NOMO-1 treated with DMSO at 0.1 percent for 48 hours (cell line): ENCODE data around the gene SCGB3A2.

ENCODE experiments used
- DNase-seq: peaks from one replicate; lab custom pipeline; 2025; ENCODE audit not compliant: unreplicated experiment; lab: John Stamatoyannopoulos, UW

Gene SCGB3A2, protein sequence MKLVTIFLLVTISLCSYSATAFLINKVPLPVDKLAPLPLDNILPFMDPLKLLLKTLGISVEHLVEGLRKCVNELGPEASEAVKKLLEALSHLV

GRCh38 chr5:147878066-147878759, at the start of gene SCGB3A2:
SCGB3A2 (plus strand) TSS chr5:147878711; CDS start chr5:147878804, 93 bp downstream.
- DNase-seq: no peak

DNA sequence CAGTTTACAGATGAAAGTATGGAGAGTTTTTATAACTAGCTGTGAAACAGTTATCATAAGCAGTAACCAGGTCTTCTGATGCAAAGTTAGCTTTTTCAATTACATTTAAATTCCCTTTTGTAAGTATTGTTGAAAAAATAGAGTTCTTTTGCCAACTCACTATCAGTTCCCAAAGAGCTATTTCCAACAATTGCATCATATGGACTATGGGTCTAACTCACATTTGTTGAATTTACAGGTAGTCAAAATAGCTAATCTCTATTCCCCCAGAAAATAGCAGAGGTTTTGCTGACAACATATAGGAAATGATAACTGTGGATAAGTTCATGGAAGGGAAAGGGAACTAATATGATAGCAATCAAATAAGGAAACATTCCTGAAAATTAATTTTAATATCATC, 48.5 kb upstream of the SCGB3A2 start:
- DNase-seq: no peak

DNA sequence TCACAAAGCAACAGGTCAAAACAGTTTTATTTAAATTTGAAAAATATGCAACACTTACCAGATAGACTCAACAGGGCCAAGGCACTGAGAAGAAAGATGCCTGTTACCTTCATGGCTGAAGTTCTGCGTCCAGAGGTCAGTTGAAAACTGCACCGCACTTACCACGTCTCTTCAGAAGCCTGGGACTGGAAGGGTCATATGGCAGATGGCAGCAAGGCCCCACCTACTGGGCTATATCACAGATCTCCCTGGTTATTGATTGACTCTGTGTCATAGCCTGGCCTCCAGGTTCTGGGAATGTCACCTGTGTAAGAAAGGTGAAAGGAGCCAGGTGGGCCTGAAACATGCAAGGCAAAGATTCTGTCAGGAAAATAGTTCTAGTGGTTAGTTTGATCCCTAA, 47.0 kb upstream of the SCGB3A2 start, which contains the start of gene SPINK1:
SPINK1 (minus strand) TSS at position 207 of the 400 bp plus-strand sequence; CDS start at position 113, 94 bp downstream.
- DNase-seq: no peak

- DNase-seq: no peak
Observed at GRCh38 chr5:147832541-147832940, 46.0 kb upstream of the SCGB3A2 start.

DNA sequence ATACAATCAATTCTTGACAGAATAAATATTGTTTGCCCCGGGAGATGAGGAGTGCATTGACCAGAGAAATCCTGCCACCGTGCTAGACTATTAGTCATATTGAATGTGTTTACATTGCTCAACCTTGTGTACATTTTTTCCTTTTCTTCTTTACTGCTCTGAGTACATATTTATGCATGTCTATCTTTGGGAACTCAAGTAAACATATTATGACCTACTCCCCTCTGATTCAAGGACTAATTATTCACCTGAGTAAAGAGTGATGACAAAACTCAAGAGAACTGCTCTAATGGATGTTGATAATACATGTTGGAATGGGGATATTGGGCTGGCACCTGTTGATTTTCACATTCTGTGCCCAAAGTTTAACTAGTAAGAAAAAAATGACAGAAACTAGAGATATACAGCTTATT, 43.1 kb upstream of the SCGB3A2 start:
- no peak for DNase-seq

DNA sequence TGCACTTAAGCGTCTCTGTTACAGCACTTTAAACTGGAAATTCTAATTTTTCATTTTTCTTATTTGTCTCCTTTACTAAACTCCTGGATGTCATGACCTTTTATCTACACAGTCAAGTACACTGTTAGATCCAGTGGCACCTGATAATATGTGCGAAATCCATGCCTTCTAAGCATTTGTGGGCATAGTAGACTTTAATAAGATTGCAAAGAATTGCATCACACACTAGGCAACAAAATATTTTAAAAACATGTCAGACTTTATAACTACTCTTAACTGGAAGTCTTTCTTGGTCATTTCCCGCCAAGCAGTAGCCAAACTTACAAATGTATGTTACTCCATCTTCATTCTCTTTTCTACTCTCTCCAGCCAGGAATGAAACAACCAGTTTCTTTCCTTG, 42.1 kb upstream of the SCGB3A2 start:
- no peak for DNase-seq

DNA sequence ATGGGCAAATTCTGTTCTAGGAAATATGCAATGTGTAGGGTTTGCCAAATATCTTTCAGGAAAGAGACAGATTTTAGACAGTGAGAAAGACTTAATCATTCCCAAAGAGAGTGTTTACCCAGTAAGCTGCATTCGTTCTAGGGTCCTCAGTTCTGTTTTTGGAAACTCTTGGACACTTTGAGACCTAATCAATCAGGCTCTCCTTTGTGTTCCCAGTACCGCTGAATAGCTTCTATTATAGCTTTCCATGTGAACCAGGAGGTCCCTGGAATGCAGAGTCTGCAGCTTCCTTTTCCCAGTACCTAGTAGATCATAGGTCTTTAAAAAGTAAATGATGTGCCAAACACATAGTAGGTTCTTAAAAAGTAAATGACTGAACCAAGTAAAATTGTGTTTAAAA, 35.6 kb upstream of the SCGB3A2 start:
- no peak for DNase-seq

GRCh38 chr5:147844846-147845245, 33.7 kb upstream of the SCGB3A2 start:
- DNase-seq: no peak

- DNase-seq: no peak
Observed at GRCh38 chr5:147845618-147846017, 32.9 kb upstream of the SCGB3A2 start.

DNA sequence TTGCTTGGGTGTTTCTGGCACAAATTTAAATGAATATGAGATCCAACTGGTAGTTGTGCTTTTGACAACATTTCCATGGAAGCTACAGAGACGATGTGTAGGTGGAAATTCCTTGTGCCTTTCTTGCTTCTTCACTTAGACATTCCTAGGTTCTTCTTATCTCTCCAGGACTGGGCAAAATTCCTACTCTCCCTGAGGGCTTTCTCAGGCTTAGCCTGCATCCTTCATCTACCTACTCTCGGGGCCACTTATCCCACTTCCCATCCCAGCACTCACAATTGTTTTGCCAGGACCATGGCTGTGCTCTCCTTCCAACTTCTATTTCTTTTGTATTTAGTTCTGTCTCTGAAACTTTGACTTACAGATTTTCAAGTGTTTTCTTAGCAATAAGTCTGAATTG, 29.3 kb upstream of the SCGB3A2 start:
- no peak for DNase-seq

DNA sequence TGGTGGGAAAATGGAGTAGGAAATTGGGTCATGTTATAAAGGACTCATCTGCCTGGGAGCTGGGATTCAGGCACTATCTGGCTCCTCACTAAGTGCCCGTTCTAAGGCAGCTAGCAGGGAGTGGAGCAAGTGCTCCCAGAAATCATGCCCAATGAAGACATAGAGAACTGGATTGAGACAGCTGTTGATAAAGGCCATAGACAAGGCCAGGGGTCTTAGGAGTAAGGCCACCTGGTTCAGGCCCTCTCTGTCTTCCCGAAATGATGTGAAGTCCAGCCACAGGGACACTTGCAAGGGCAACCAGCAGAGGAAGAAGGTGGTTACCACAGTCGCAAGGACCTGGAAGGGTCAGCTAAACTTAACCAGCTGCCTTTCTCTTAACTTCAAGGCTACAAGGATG, 26.9 kb upstream of the SCGB3A2 start:
- DNase-seq: no peak

GRCh38 chr5:147852365-147852764, 26.1 kb upstream of the SCGB3A2 start:
- DNase-seq: no peak

GRCh38 chr5:147853372-147853987, 25.0 kb upstream of the SCGB3A2 start:
- peak; percentile 5 for DNase-seq

DNA sequence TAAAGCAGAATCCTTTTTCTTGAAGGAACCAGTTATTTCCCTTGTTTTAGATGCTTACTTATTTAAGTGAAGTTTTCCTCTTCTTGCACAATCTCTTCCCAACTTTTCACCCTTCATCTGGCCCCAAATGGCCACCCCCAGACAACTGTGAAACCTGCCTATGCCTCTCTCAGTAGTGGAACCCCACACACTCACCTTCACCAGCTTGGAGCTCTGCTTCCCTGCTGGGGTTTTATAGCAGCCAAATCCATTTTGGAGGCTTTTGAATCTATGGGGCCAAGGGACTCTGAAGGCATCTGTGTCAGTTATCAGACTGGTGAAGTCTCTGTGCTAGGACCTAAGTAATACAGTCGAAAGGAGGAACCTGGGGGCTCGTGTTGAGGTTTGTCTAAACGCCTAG, 24.2 kb upstream of the SCGB3A2 start:
- DNase-seq: no peak

DNA sequence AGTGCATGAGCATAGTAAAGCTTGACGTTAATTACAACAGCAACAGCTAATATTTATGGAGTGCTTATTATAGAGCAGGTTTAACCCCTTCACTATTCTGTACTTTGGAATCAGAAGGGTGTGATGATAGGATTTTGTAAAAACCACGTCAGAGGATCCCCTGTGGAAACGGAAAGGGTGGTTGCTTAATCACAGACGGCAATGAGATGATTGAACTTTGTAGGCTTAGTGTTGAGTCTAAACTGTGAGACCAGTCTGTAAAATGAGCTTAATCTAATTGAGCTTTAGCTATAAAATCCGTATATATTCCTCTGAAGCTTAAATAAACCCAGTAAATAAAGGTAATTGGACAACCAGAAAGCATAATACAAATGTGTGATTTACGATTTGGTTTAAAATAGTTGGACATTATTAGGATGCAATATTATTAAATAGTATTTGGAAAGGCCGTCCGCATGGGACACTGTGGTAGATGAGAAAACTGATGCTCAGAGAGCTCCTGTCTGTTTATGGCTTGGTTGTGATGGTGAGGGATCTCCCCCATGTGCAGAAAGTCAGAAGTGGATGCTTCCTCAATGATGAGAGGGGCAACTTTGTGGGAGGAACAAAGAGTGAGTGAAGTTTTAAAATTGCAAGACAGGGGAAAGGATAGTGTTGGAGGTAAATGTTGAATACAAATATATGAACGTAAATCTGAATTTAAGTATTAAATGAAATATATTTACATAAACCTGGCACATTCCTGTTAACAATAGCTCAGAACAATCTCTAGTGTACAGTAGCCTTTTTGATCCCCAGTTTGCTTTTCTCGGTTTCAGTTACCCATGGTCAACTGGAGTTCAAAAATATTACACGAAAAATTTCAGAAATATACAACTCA, 23.4 kb upstream of the SCGB3A2 start:
- no peak for DNase-seq

DNA sequence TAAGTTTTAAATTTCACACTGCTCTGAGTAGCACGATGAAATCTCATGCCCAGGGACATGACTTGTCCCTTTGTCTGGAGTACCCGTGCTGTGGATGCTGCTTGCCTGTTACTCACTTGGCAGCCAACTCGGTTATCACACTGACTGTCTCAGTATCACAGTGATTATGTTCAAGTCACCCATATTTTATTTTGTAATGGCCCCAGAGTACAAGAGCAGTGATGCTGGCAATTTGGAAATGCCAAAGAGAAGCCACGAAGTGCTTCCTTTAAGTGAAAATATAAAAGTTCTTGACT, 22.8 kb upstream of the SCGB3A2 start:
- DNase-seq: no peak

DNA sequence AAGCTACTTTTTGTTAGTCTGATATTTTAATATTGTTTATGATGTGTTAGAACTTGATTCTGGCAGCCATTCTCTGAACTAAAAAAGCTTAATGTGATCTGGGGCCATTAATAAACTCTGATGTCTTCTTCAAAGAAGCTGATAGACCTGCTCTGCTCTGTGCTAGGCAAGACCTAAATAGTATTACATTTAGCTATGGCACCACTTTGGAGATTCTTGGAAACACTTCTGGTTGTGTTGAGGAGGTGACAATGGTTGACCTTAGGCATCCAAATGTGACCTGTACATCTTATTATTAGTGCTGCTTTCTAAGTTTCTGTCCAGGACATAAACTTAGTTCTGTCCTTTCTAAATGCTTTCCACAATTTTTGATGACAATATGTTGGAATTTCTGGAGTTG, 21.7 kb upstream of the SCGB3A2 start:
- DNase-seq: no peak

- peak; percentile 38 for DNase-seq
Observed at GRCh38 chr5:147857302-147858129, 21.0 kb upstream of the SCGB3A2 start.

DNA sequence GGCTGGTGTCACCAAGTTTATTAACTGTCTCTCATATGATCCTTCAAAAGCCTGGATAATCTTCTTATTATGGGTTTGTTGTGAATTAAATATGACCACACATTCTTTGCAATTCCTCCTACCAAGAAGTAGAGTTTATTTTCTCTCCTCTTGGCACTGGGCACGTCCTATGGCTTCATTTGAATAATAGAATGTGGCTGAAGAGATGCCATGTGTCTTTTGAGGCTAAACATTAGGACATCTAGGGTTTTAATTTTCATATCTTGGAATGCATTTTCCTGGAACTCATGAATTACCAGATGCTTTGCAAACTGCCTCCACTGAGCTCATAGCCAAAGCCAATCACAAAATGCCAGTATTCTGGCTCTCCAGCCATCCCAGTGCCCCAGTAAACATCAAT, 19.9 kb upstream of the SCGB3A2 start:
- no peak for DNase-seq

DNA sequence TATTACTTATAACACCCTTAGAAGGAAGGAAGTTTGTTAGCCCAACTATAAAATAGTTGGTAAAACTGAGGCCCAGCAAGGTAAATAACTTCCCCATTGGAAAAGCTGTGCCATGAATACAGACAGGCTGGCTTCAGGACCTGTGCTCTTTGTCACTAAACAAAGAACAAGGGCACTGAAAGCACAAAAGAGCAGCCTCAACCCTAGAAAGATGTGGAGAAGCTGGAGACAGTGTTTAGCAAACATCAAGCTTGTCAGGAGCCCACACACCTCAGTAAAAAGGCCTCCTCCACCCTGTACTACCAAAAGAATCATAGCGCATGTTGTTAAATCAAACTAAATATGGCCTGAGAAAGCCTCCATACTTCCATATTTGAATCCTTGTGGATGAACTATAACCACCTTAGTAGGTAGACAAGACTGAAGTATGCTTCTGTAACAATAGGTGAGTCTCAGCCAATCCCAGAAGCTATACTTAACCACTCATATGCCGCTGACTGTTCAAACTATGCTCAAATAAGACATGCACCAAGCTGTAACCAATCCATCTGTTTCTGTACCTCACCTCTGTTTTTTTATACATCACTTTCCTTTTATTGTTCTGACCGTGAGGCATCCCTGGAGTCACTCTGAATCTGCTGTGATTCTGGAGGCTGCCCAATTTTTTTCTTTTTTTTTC, 18.4 kb upstream of the SCGB3A2 start:
- no peak for DNase-seq
